Ishikawa (cell line): ENCODE results near the gene POLN.

ENCODE experiments used
- CEBPB ChIP-seq: IDR thresholded peaks from 2 replicates; pipeline ENCODE4 v1.6.1; 2012
- CREB1 ChIP-seq: IDR thresholded peaks from 2 replicates; pipeline ENCODE4 v1.6.1; 2012; ENCODE audit warnings: low read depth
- EGR1 ChIP-seq: IDR thresholded peaks from 2 replicates; pipeline ENCODE4 v1.6.1; 2012
- EP300 ChIP-seq: IDR thresholded peaks from 2 replicates; pipeline ENCODE4 v1.6.1; 2012; ENCODE audit warnings: borderline replicate concordance
- FOXM1 ChIP-seq: IDR thresholded peaks from 2 replicates; pipeline ENCODE4 v1.6.1; 2012; ENCODE audit warnings: low read depth, borderline replicate concordance
- MAX ChIP-seq: IDR thresholded peaks from 2 replicates; pipeline ENCODE4 v1.6.1; 2012
- NFIC ChIP-seq: IDR thresholded peaks from 2 replicates; pipeline ENCODE4 v1.6.1; 2012
- RAD21 ChIP-seq: IDR thresholded peaks from 2 replicates; pipeline ENCODE4 v1.6.1; 2012; ENCODE audit warnings: low read depth
- REST ChIP-seq: IDR thresholded peaks from 2 replicates; pipeline ENCODE4 v1.6.1; 2012; ENCODE audit warnings: low read depth, mild to moderate bottlenecking
- TAF1 ChIP-seq: IDR thresholded peaks from 2 replicates; pipeline ENCODE4 v1.6.1; 2012; ENCODE audit warnings: low read depth, mild to moderate bottlenecking
- TCF12 ChIP-seq: IDR thresholded peaks from 2 replicates; pipeline ENCODE4 v1.6.1; 2012; ENCODE audit warnings: low read depth
- TEAD4 ChIP-seq: IDR thresholded peaks from 2 replicates; pipeline ENCODE4 v1.6.1; 2012
- USF1 ChIP-seq: IDR thresholded peaks from 2 replicates; pipeline ENCODE4 v1.6.1; 2012
- YY1 ChIP-seq: IDR thresholded peaks from 2 replicates; pipeline ENCODE4 v1.6.1; 2012; ENCODE audit warnings: low read depth
- ZBTB7A ChIP-seq: IDR thresholded peaks from 2 replicates; pipeline ENCODE4 v1.6.1; 2012; ENCODE audit warnings: low read depth

Gene POLN

GRCh38 chr4:2241410-2242353 is at the start of gene POLN, which contains the start of gene HAUS3:
Gene POLN (minus strand): TSS chr4:2242121. CDS start chr4:2229231, 12,890 bp downstream.
Gene HAUS3 (minus strand): TSS chr4:2242121. CDS start chr4:2240946, 1,175 bp downstream.
- TF ChIP-seq USF1 (no peak), ZBTB7A (peak; percentile 63; the same call in 1 of the 2 replicates), CREB1 (no peak), TEAD4 (no peak), FOXM1 (no peak), CEBPB (no peak), YY1 (no peak), TAF1 (peak; percentile 81), MAX (peak; percentile 79), RAD21 (no peak), EP300 (no peak), EGR1 (no peak), TCF12 (peak; percentile 15; the same call in 1 of the 2 replicates), NFIC (no peak), REST (no peak)

- TF ChIP-seq REST, result no peak
- TF ChIP-seq RAD21, result no peak
- no peak for TF ChIP-seq YY1
- TF ChIP-seq EGR1, result no peak
- no peak for TF ChIP-seq FOXM1
- TF ChIP-seq CEBPB, result no peak
- TF ChIP-seq TEAD4, result no peak
- TF ChIP-seq USF1, result no peak
Observed at GRCh38 chr4:2290974-2291704, 49.2 kb upstream of the POLN start.

GRCh38 chr4:2290488-2290887 is 48.6 kb upstream of the POLN start:
- TF ChIP-seq TCF12, result no peak
- TF ChIP-seq EP300, result no peak
- no peak for TF ChIP-seq MAX
- TF ChIP-seq TEAD4, result no peak
- TF ChIP-seq CREB1, result no peak
- TF ChIP-seq RAD21, result no peak
- TF ChIP-seq REST, result no peak
- no peak for TF ChIP-seq YY1
- TF ChIP-seq CEBPB, result no peak
- TF ChIP-seq FOXM1, result no peak
- no peak for TF ChIP-seq EGR1
- TF ChIP-seq USF1, result no peak
- TF ChIP-seq NFIC, result no peak
